GM18861 (cell line): ENCODE measurements around the gene ITPK1.
"Not testable (repeated sequence)": the region's sequence is repeated elsewhere in the genome, so short reads cannot be mapped to it uniquely, and the experiment has no call there.

Experiments used
- ATAC-seq: cut with Tn5 transposase; IDR thresholded peaks from one replicate; pipeline ENCODE4 v1.9.1; 2021; ENCODE audit not compliant: unreplicated experiment

ITPK1 gene

GRCh38 chr14:93115821-93116675 lies at the start of gene ITPK1:
TSS of gene ITPK1 (minus strand) at chr14:93115925. CDS start at chr14:93115163, 762 bp downstream.
- ATAC-seq, result peak; percentile 23

DNA sequence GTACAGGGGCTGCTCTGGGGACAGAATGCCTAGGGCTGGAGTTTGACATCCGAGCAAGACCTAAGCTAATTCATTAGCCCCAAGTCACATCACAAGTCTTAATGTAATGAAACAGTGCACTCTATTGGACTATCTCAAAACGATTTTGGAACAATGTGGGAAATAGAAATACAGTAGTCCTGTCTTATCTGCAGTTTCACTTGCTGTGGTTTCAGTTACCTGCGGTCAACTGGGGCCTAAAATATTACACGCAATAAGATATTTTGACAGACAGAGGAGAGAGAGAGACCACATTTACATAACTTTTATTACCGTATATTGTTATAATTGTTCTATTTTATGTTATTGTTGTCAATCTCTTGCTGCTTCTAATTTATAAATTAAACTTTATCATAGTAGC lies 47.8 kb upstream of the ITPK1 start:
- ATAC-seq, result peak; percentile 48

DNA sequence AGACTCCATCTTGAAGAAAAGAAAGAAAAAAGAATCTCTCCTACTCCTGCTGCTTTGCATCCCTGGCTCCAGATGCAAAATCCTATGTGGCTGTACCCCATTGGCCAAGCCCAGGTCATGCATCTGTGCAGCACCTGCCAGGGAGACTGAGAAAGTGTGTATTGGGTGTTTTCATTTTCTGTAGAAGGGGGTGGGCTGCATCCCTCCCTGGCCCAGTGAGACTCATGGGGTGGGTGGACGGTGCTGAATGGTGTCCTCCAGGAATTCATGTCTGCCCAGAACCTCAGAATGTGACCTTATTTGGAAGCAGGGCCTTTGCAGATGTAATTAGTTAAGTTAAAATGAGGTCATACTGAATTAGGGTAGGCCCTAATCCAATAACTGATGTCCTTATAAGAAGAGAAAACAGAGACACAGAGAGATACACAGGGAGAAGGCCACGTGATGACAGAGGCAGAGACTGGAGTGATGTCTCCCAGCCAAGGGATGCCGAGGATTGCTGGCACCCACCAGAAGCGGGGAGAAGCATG lies 45.8 kb upstream of the ITPK1 start:
- ATAC-seq, result no peak

- no peak for ATAC-seq
These were observed 44.7 kb upstream of the ITPK1 start for GRCh38 chr14:93160353-93160801.

DNA sequence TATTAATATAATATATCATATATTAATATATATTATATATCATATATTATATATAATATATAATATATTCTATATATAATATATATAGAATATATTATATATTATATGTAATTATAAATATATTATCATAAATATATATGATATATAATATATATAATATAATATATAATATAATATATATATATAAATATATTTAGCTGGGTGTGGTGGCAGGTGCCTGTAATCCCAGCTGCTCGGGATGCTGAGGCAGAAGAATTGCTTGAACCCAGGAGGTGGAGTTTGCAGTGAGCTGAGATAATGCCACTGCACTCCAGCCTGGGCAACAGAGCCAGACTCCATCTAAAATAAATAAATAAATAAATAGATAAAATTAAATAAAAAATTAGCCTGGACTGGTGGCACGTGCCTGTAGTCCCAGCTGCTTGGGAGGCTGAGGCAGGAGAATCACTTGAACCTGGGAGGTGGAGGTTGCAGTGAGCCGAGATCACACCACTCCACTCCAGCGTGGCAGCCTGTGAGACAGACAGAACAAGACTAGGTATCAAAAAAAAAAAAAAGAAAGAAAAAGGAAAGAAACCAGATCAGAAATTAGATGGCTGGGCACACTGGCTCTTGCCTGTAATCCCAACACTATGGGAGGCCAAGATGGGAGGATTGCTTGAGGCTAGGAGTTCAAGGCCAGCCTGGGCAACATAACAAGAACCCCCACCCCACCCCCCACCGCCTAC lies 44.1 kb upstream of the ITPK1 start:
- ATAC-seq, result not testable (repeated sequence)

- not testable (repeated sequence) for ATAC-seq
These were observed 42.6 kb upstream of the ITPK1 start for GRCh38 chr14:93158349-93158748.

GRCh38 chr14:93156693-93157369 lies 41.1 kb upstream of the ITPK1 start:
- ATAC-seq, result no peak

GRCh38 chr14:93155667-93156066 lies 39.9 kb upstream of the ITPK1 start:
- ATAC-seq, result no peak

- no peak for ATAC-seq
These were observed 37.4 kb upstream of the ITPK1 start for GRCh38 chr14:93153121-93153520.

- no peak for ATAC-seq
These were observed 34.8 kb upstream of the ITPK1 start for GRCh38 chr14:93150227-93151208.

- no peak for ATAC-seq
These were observed 33.3 kb upstream of the ITPK1 start for GRCh38 chr14:93148979-93149378.

DNA sequence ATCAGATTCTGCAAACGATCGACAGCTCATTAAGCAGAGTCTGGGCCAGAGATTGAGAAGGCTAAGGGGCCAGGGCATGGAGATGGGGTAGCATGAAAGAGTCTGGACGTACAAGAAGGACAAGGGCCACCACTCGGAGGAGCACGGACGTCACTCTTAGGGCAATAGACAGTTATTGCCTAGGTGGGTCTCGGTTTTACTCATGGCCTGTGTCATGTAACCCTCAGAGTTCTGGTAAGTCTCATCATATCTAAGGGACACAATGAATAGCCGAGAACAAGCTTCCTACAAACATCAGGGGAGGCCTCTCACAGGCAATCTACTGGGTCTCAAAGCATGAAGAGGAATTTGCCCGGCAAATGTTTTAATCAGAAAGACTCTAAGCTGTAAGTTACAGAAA lies 30.4 kb upstream of the ITPK1 start:
- ATAC-seq, result no peak

GRCh38 chr14:93142854-93143652 lies 27.3 kb upstream of the ITPK1 start:
- no peak for ATAC-seq

- no peak for ATAC-seq
These were observed 22.1 kb upstream of the ITPK1 start for GRCh38 chr14:93137864-93138263.

DNA sequence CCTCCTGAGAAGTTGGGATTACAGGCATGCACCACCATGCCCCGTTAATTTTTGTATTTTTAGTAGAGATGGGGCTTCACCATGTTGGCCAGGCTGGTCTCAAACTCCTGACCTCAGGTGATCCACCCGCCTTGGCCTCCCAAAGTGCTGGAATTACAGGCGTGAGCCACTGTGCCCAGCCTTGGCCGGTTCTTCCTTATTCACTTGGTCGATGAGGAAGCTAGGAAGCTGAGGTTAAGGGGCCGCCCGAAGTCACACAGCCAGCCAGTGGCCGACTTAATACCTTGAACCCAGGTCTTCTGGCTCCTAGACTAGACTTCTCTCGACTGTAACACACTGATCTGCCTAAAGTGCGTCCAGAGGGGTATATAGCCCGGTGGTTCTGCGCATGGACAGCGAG lies 20.8 kb upstream of the ITPK1 start:
- ATAC-seq, result not testable (repeated sequence)

GRCh38 chr14:93136009-93136408 lies 20.3 kb upstream of the ITPK1 start:
- no peak for ATAC-seq

DNA sequence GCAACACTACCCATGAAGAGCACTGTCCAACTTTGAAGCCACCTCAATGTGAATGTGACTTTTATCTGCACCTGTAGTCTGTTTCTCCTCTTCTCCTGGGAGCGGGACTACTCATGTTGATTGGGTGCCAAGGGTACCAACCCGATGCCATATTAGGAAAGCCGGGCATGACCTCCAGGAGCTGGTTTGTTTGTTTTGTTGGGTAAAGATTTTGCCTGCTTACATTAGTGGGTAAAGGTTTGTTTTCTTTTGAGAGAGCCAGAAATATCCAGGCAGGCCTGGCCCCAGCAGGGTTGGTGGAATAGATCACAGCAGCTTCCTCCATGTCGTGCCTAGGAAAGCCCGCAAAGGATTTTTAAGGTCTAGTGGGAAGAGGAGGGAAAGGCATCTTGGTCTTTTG lies 19.7 kb upstream of the ITPK1 start:
- no peak for ATAC-seq

DNA sequence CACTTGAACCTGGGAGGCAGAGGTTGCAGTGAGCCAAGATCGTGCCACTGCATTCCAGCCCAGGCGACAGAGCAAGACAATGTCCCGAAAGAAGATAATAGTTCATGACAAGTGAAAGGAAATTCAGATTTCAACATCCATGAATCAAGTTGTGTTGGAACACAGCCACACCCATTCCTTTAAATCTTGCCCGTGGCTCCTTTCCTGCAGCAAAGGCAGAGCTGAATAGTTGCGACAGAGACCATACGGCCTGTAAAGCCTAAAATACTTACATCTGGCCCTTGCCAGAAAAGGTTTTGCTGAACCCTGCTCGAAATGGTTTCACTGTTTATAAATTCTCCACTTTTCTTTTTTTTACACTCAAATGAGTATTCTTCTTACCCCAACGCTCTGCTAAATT lies 17.7 kb upstream of the ITPK1 start:
- ATAC-seq, result no peak

GRCh38 chr14:93132472-93133065 lies 16.8 kb upstream of the ITPK1 start:
- no peak for ATAC-seq
